K562 (cell line): ENCODE data around the gene ZNF512B.

Experiments used
- CTCF ChIP-seq, 3 experiments: IDR thresholded peaks in 2 of 3; conservative IDR thresholded peaks in 1 of 3; 2 replicates each; pipeline ENCODE4 v1.5.1; 2011 to 2012; ENCODE audit warnings: low read length in 3 of 3, mild to moderate bottlenecking in 3 of 3, control low read depth in 2 of 3, improper control_type of control experiment in 1 of 3, inconsistent platforms in 1 of 3, low read depth in 1 of 3, mixed read lengths in 1 of 3, moderate library complexity in 1 of 3; ENCODE audit not compliant: insufficient read depth in 2 of 3
- GATAD2A ChIP-seq: fragments of 450-650 bp; IDR thresholded peaks from 2 replicates; pipeline ENCODE4 v1.6.1; 2017
- PCBP1 ChIP-seq: fragments of 200-400 bp; formaldehyde crosslinking; IDR thresholded peaks from 2 replicates; pipeline ENCODE4 v1.6.1; 2018; ENCODE audit warnings: mild to moderate bottlenecking, low read depth, low read length; ENCODE audit not compliant: poor library complexity, severe bottlenecking
- PKNOX1 ChIP-seq: fragments of 450-650 bp; IDR thresholded peaks from 2 replicates; pipeline ENCODE4 v1.6.1; 2016
- SMC3 ChIP-seq: conservative IDR thresholded peaks from 2 replicates; pipeline ENCODE4 v1.6.1; 2011; ENCODE audit warnings: low read depth, low read length, improper control_type of control experiment; ENCODE audit not compliant: insufficient read depth
- TARDBP ChIP-seq: fragments of 450-650 bp; IDR thresholded peaks from 2 replicates; pipeline ENCODE4 v1.6.1; 2016
- ZBTB7A ChIP-seq: IDR thresholded peaks from 2 replicates; pipeline ENCODE4 v1.6.1; 2011; ENCODE audit warnings: low read depth, mild to moderate bottlenecking, low read length, moderate library complexity, borderline replicate concordance; ENCODE audit not compliant: control insufficient read depth
- ZNF561 ChIP-seq: fragments of 450-650 bp; formaldehyde crosslinking; conservative IDR thresholded peaks from 2 replicates; pipeline ENCODE4 v1.4.0; 2020; ENCODE audit warnings: mild to moderate bottlenecking, moderate library complexity
- TF ChIP-seq, protein P1 (sequence below): sonication (generic); formaldehyde crosslinking; IDR thresholded peaks from 2 replicates; pipeline ENCODE4 v1.8.0; 2022; ENCODE audit warnings: mild to moderate bottlenecking, missing genetic modification reagents, borderline replicate concordance

- no peak for TF ChIP-seq TARDBP
- no peak for TF ChIP-seq GATAD2A
- TF ChIP-seq ZBTB7A, result no peak
- no peak for TF ChIP-seq SMC3
- TF ChIP-seq, protein P1, sequence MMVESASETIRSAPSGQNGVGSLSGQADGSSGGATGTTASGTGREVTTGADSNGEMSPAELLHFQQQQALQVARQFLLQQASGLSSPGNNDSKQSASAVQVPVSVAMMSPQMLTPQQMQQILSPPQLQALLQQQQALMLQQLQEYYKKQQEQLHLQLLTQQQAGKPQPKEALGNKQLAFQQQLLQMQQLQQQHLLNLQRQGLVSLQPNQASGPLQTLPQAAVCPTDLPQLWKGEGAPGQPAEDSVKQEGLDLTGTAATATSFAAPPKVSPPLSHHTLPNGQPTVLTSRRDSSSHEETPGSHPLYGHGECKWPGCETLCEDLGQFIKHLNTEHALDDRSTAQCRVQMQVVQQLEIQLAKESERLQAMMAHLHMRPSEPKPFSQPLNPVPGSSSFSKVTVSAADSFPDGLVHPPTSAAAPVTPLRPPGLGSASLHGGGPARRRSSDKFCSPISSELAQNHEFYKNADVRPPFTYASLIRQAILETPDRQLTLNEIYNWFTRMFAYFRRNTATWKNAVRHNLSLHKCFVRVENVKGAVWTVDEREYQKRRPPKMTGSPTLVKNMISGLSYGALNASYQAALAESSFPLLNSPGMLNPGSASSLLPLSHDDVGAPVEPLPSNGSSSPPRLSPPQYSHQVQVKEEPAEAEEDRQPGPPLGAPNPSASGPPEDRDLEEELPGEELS (CRISPR knock-in tag), result no peak
- TF ChIP-seq PCBP1, result no peak
- TF ChIP-seq ZNF561 (CRISPR knock-in tag), result no peak
- no peak for TF ChIP-seq CTCF (IDR thresholded peaks at IDR 0.05 in 2 of 3, conservative IDR thresholded peaks at IDR 0.05 in 1 of 3; ENCODE audit: insufficient read depth in 2 of 3, low read depth in 1 of 3, low read length in 3 of 3)
- no peak for TF ChIP-seq PKNOX1
Observed at GRCh38 chr20:63913768-63914167, 56.0 kb downstream of the ZNF512B start.
